Osteoblast (primary cell): ENCODE data around the gene TBXAS1. TPM values are rescaled to one million over a fixed set of nuclear protein-coding genes. Genes with fewer than 3 reads are reported as not detected.
A peak's percentile ranks its signal among the peaks of the same experiment; 100 is the strongest.

Experiments
- DNase-seq: peaks from one replicate; pipeline ENCODE4 v3.0.0; 2011; ENCODE audit warnings: low spot score, mixed read lengths; ENCODE audit not compliant: insufficient read length; ENCODE audit errors: missing footprints
- H2AFZ ChIP-seq: 2 replicates; pipeline ENCODE4 v1.6.0; 2011; ENCODE audit warnings: mild to moderate bottlenecking, low read length
- H3K27ac ChIP-seq: 2 replicates; pipeline ENCODE4 v1.5.1; 2011; ENCODE audit warnings: mild to moderate bottlenecking, low read depth, low read length, moderate library complexity
- H3K27me3 ChIP-seq: 2 replicates; pipeline ENCODE4 v1.6.0; 2012; ENCODE audit warnings: mild to moderate bottlenecking, control low read depth, inconsistent platforms, low read length, moderate library complexity; ENCODE audit not compliant: insufficient read depth
- H3K36me3 ChIP-seq: 2 replicates; pipeline ENCODE4 v1.5.1; 2011; ENCODE audit warnings: mild to moderate bottlenecking, low read length, control low read depth, moderate library complexity; ENCODE audit not compliant: insufficient read depth
- H3K4me1 ChIP-seq: 2 replicates; pipeline ENCODE4 v1.5.1; 2011; ENCODE audit warnings: mild to moderate bottlenecking, low read length, control low read depth, moderate library complexity; ENCODE audit not compliant: insufficient read depth
- H3K4me2 ChIP-seq: 2 replicates; pipeline ENCODE4 v1.6.0; 2011; ENCODE audit warnings: mild to moderate bottlenecking, low read length; ENCODE audit not compliant: insufficient read depth
- H3K4me3 ChIP-seq: fragments of 200-600 bp; sonication (generic); 3 replicates; pipeline ENCODE4 v1.5.1; 2012; ENCODE audit warnings: mild to moderate bottlenecking, low read length, inconsistent platforms; ENCODE audit not compliant: insufficient read depth
- H3K79me2 ChIP-seq: 2 replicates; pipeline ENCODE4 v1.6.0; 2012; ENCODE audit warnings: mild to moderate bottlenecking, low read length, control low read depth, inconsistent platforms; ENCODE audit not compliant: insufficient read depth
- H3K9me3 ChIP-seq: 2 replicates; pipeline ENCODE4 v1.5.1; 2011; ENCODE audit warnings: low read depth, low read length, control low read depth
- H4K20me1 ChIP-seq: 2 replicates; pipeline ENCODE4 v1.6.0; 2012; ENCODE audit warnings: mild to moderate bottlenecking, low read length, control low read depth; ENCODE audit not compliant: insufficient read depth
- CTCF ChIP-seq: IDR thresholded peaks from 2 replicates; pipeline ENCODE4 v1.5.1; 2011; ENCODE audit warnings: mild to moderate bottlenecking, low read depth, low read length, moderate library complexity; ENCODE audit errors: extremely low read depth
- total RNA-seq: library from RNA; depleted of rRNA; stranded (reverse); fragments of >200 nt; gene quantifications from 2 replicates; pipeline ENCODE4 v1.2.3, GENCODE V29; 2012

Gene TBXAS1
- total RNA-seq, 1 donor: 0.72 TPM

- Histone ChIP-seq H3K27me3 (peaks cover 17% of the 10 kb centered on the region), H3K4me2 (no peak overlapping the region), H3K27ac (no peak overlapping the region), H3K9me3 (no peaks in the 10 kb centered on the region), H4K20me1 (no peaks in the 10 kb centered on the region), H3K4me3 (no peak overlapping the region), H3K4me1 (peaks cover 3% of the 10 kb centered on the region), H3K36me3 (no peaks in the 10 kb centered on the region), H3K79me2 (no peaks in the 10 kb centered on the region), H2AFZ (no peak overlapping the region)
- no peak for DNase-seq
- no peak for TF ChIP-seq CTCF
Measured at GRCh38 chr7:140017543-140017942, 188.5 kb downstream of the TBXAS1 start.

GRCh38 chr7:140018125-140019043 lies 189.3 kb downstream of the TBXAS1 start:
- no peak for DNase-seq
- Histone ChIP-seq H3K4me1 (peaks cover 5% of the 10 kb centered on the region), H3K36me3 (peaks cover 3% of the 10 kb centered on the region), H4K20me1 (no peaks in the 10 kb centered on the region), H3K4me3 (no peak overlapping the region), H3K79me2 (no peaks in the 10 kb centered on the region), H3K27me3 (peaks cover 9% of the 10 kb centered on the region), H3K9me3 (no peaks in the 10 kb centered on the region), H3K4me2 (peak overlapping the region; percentile 38), H3K27ac (no peak overlapping the region), H2AFZ (no peak overlapping the region)
- no peak for TF ChIP-seq CTCF

GRCh38 chr7:140019172-140019571 lies 190.1 kb downstream of the TBXAS1 start:
- Histone ChIP-seq H3K27me3 (peaks cover 2% of the 10 kb centered on the region), H3K4me3 (no peak overlapping the region), H3K4me1 (peaks cover 5% of the 10 kb centered on the region), H3K4me2 (peak overlapping the region; percentile 38), H3K27ac (no peak overlapping the region), H4K20me1 (no peaks in the 10 kb centered on the region), H2AFZ (no peak overlapping the region), H3K9me3 (no peaks in the 10 kb centered on the region), H3K36me3 (peaks cover 4% of the 10 kb centered on the region), H3K79me2 (no peaks in the 10 kb centered on the region)
- no peak for TF ChIP-seq CTCF
- DNase-seq: no peak

GRCh38 chr7:140019606-140020005 lies 190.5 kb downstream of the TBXAS1 start:
- Histone ChIP-seq H3K4me1 (peaks cover 5% of the 10 kb centered on the region), H3K4me3 (no peak overlapping the region), H3K79me2 (no peaks in the 10 kb centered on the region), H3K36me3 (peaks cover 4% of the 10 kb centered on the region), H3K27me3 (no peaks in the 10 kb centered on the region), H3K27ac (no peak overlapping the region), H3K9me3 (no peaks in the 10 kb centered on the region), H2AFZ (no peak overlapping the region), H3K4me2 (no peak overlapping the region), H4K20me1 (no peaks in the 10 kb centered on the region)
- TF ChIP-seq CTCF: no peak
- DNase-seq: no peak
